ENCODE data around the gene LRBA.
"Not testable (repeated sequence)": the region's sequence is repeated elsewhere in the genome, so short reads cannot be mapped to it uniquely, and the experiment has no call there.

LRBA gene

GRCh38 chr4:150974750-150975149 lies 40.3 kb downstream of the LRBA start:
- no peak for DNase-seq (ENCODE audit: low read depth in 2 of 2)

DNA sequence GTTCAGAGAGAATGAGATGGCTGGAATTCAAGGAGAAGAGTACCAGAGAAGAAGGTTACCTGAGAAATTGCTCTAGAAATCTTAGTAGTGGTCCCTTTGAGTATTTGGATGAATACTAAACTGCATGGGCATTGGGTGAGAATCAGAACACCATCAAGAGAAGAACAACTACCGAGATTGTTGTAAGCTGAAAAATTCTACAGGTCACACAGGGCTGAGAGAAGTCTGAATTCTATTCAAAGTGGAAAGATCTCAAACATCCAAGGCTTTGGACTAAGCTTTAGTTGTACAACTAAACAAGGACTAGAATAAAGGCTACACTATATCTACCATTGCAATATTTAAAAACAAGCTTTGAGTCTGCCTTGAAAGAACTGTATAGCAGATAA lies 40.8 kb downstream of the LRBA start:
- DNase-seq (ENCODE audit: low read depth in 2 of 2), result no peak

- DNase-seq (ENCODE audit: low read depth in 2 of 2), result no peak
Measured at GRCh38 chr4:150973626-150974251, 41.3 kb downstream of the LRBA start.

- DNase-seq (ENCODE audit: low read depth in 2 of 2), result no peak
Measured at GRCh38 chr4:150972592-150972991, 42.5 kb downstream of the LRBA start.

DNA sequence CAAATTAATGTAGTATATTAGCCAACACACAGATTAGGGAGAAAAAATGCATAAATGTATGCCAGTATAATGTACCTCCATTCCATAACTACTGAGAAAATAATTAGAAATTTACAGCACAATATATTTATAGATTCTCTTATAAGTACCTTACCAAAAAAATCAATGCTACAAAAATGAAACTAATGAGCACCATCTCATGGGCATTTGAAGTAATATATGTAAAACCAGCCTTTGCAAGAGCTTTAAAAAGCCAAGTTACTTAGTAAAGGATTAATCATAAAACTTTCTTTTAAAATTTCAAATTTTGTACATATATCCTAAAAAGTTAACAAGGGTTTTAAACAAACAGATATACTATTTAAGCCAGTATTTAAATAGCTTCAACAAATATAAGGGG lies 43.2 kb downstream of the LRBA start:
- no peak for DNase-seq (ENCODE audit: low read depth in 2 of 2)

DNA sequence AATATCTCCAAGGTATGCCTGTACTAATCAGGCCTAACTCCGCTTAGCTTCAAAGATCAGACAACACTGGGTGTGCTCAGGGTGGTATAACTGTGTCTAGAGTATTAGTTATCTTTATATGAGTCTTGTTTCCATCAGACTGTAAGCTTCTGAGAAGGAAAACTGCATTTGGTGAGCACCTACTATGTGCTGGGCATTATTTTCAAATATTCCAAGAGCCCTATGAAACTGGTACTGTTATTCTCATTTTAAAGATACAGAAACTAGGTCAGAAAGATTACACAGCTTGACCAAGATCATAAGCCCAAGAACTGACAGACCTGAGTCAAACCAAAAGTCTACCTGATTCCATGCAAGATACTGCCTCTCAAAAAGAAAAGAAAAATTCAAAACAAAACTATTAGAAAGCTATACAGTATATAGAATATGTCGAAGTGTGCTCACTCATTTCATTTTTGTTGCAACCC lies 44.4 kb downstream of the LRBA start:
- no peak for DNase-seq (ENCODE audit: low read depth in 2 of 2)

- no peak for DNase-seq (ENCODE audit: low read depth in 2 of 2)
Measured at GRCh38 chr4:150964754-150965153, 50.3 kb downstream of the LRBA start.

DNA sequence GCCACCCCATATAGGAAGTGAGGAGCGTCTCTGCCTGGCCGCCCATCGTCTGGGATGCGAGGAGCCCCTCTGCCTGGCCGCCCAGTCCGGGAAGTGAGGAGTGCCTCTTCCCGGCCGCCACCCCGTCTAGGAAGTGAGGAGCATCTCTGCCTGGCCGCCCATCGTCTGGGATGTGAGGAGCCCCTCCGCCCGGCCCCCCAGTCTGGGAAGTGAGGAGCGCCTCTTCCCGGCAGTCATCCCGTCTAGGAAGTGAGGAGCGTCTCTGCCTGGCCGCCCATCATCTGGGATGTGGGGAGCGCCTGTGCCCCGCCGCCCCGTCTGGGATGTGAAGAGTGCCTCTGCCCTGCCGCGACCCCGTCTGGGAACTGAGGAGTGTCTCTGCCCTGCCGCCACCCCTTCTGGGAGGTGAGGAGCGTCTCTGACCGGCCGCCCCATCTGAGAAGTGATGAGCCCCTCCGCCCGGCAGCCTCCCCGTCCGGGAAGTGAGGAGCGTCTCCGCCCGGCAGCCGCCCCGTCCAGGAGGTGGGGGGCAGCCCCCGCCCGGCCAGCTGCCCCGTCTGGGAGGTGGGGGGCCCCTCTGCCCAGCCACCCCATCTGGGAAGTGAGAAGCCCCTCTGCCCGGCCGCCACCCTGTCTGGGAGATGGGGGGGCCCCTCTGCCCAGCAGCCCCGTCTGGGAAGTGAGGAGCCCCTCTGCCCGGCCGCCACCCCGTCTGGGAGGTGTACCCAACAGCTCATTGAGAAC lies 51.3 kb downstream of the LRBA start:
- not testable (repeated sequence) for DNase-seq (ENCODE audit: low read depth in 2 of 2)

GRCh38 chr4:150962245-150962644 lies 52.8 kb downstream of the LRBA start:
- DNase-seq (ENCODE audit: low read depth in 2 of 2), result no peak

DNA sequence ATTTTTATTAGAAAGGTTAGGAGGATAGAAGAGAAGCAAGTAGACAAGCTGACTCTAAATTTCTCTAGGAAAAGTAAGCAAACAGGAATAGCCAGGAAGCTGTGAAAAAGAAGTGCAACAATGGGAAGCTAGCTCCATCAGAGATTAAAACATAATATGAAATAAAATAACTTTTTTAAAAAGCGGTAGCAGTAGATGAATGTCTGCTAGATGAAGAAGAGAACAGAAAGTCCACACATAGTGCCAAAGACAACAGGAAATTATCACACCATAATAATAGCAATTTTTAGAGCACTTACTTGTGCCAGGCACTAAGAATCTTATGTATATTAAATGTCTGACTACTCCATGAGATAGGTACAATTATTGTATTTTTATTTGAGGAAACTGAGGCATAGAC lies 53.5 kb downstream of the LRBA start:
- DNase-seq (ENCODE audit: low read depth in 2 of 2), result no peak

GRCh38 chr4:150960818-150961217 lies 54.3 kb downstream of the LRBA start:
- DNase-seq (ENCODE audit: low read depth in 2 of 2), result peak; percentile 13 to 15

DNA sequence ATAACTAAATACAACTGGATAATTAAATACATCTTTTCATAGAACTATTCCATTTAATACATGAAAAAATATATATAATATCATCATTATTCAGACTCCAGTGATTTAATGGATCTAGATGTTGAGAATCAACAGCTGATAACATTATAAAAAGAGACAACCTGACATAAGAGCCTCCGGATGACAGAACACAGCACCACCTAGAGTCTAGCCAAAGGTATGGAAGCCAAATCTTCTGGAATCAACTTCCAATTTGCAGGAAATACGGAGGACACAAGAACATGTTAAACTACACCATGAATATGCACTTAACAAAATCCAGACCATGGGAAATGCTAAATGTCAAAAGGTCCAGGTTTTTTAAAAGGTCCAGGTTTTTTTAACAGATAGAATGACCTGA lies 55.0 kb downstream of the LRBA start:
- no peak for DNase-seq (ENCODE audit: low read depth in 2 of 2)

DNA sequence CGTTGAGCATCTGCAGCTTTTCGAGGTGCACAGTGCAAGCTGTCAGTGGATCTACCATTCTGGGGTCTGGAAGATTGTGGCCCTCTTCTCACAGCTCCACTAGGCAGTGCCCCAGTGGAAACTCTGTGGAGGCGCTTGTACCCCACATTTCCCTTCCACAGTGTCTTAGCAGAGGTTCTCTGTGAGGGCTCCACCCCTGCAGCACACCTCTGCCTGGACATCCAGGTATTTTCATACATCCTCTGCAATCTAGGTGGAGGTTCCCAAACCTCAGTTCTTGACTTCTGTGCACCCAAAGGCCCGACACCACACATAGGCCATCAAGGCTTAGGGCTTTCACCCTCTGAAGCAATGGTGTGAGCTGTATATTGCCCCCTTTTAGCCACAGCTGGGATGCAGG lies 57.1 kb downstream of the LRBA start:
- not testable (repeated sequence) for DNase-seq (ENCODE audit: low read depth in 2 of 2)

DNA sequence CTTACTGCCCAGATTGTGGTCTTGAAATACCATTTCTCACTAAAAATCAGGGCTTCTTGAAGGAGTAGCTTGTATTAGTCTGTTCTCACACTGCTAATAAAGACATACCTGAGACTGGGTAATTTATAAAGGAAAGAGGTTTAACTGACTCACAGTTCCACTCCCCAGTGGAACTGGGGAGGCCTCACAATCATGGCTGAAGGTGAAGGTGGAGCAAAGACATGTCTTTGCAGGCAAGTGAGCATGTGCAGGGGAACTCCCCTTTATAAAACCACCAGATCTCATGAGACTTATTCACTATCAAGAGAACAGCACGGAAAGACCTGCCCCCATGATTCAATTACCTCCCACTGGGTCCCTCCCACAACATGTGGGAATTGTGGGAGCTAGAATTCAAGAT lies 58.0 kb downstream of the LRBA start:
- not testable (repeated sequence) for DNase-seq (ENCODE audit: low read depth in 2 of 2)

GRCh38 chr4:150953916-150954315 lies 61.2 kb downstream of the LRBA start:
- DNase-seq (ENCODE audit: low read depth in 2 of 2), result not testable (repeated sequence)

GRCh38 chr4:150952167-150952845 lies 62.8 kb downstream of the LRBA start:
- no peak for DNase-seq (ENCODE audit: low read depth in 2 of 2)

DNA sequence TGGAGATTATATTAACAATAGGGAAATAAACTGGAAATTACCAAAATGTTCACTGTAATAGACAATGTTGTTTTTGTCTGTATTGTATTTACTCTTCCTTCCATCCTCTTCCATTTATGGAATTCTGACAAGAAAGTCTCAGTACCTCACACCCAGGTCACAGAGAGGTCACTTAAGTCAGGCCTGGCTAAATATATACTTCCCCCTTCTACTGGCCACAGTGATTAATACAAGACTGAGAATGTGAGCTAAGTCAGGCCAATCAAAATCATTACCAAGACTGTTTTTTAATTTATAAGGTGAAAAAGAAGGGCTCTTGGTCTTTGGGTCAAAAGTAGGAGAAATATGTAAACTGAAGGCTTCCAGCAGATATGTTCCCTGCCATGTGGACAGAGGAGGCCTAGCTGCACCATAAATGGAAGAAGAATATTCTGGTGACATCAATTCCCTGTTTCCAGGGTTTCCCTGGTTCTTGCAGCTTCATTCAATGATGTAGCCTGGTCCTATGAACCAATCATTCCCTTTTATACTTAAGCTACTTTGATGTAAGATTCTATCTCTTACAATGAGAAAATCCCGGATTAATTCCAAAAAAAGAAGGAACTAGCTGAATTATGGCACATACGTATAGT lies 64.3 kb downstream of the LRBA start:
- no peak for DNase-seq (ENCODE audit: low read depth in 2 of 2)

- no peak for DNase-seq (ENCODE audit: low read depth in 2 of 2)
Measured at GRCh38 chr4:150949943-150950342, 65.1 kb downstream of the LRBA start.

- no peak for DNase-seq (ENCODE audit: low read depth in 2 of 2)
Measured at GRCh38 chr4:150949342-150949741, 65.7 kb downstream of the LRBA start.

DNA sequence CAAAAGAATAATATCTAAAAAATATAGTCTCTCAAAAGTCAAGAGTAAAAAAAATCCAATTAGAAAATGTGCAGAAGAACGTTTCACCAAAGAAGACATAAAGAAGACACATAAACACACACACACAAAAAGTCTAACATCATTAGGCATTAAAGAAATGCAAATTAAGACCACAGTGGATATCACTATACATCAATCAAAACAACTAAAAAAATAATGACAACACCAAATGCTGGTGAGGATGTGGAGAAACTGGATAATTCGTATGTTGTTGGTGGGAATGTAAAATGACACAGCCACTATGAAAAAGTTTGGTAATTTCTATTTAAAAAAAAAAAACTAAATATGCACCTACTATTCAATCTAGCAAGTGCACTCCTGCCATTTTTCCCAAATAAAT lies 66.4 kb downstream of the LRBA start:
- no peak for DNase-seq (ENCODE audit: low read depth in 2 of 2)

DNA sequence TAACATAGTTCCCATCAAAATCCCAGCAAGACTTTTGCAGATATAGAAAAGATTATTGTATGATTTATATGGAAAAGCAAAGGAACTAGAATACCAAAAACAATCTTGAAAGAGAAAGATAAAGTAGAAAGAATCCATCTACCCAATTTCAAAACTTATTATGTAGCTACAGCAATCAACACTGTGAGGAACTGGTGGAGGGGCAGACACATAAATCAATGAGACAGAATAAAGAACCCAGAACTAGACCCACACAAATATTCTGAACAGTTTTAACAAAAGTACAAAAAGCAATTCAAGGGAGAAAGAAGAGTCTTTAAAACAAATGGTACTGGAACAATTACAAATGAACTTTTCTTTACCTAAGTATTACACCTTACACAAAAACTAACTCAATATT lies 67.0 kb downstream of the LRBA start:
- no peak for DNase-seq (ENCODE audit: low read depth in 2 of 2)

DNA sequence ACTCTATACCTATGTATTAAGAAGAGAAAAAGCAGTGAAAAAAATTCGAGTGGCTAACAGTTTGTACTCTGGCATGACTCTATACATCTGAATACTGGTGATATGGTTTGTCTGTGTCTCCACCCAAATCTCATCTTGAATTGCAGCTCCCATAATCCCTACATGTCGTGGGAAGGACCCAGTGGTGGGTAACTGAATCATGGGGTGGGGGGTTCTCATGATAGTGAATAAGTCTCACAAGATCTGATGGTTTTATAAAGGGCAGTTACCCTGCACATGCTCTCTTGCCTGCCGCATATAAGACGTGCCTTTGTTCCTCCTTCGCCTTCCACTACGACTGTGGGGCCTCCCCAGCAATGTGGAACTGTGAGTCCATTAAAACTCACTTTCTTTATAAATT lies 70.4 kb downstream of the LRBA start:
- DNase-seq (ENCODE audit: low read depth in 2 of 2), result no peak

- no peak for DNase-seq (ENCODE audit: low read depth in 2 of 2)
Measured at GRCh38 chr4:150943818-150944217, 71.3 kb downstream of the LRBA start.
